ENCODE data around the gene DHPS.

DNA sequence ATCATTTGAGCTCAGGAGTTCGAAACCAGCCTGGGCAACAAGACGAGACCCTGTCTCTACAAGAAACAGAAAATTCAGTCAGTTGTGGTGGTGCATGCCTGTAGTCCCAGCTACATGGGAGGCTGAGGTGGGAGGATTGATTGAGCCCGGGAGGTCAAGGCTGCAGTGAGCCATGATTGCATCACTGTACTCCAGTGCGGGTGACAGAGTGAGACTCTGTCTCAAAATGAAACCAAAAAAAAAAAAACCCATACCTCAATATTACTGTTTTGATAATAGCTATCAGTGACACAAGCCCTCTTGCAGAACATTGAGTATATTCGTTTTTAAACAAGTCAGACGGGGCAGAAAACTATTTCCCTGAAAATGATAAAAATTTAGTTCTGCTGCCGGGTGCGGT lies 54.7 kb downstream of the DHPS start:
- TF ChIP-seq RFX5 (IDR thresholded peaks at IDR 0.05; ENCODE audit: low read depth, low read length) (no peak), RNF2 (conservative IDR thresholded peaks at IDR 0.05; ENCODE audit: low read depth) (no peak), EZH2 (conservative IDR thresholded peaks at IDR 0.05; ENCODE audit: low read depth, low read length) (no peak), ZNF232 (CRISPR knock-in tag; IDR thresholded peaks at IDR 0.05; ENCODE audit: borderline replicate concordance) (no peak), ZNF652 (CRISPR knock-in tag; IDR thresholded peaks at IDR 0.05; ENCODE audit: borderline replicate concordance, low read depth) (no peak), MXI1 (IDR thresholded peaks at IDR 0.05; ENCODE audit: borderline replicate concordance, low read depth, low read length) (no peak), SMARCE1 (IDR thresholded peaks at IDR 0.05; ENCODE audit: borderline replicate concordance) (no peak), ZZZ3 (CRISPR knock-in tag; IDR thresholded peaks at IDR 0.05; ENCODE audit: borderline replicate concordance) (no peak), MTA1 (CRISPR knock-in tag; IDR thresholded peaks at IDR 0.05; ENCODE audit: borderline replicate concordance) (no peak), ZNF224 (CRISPR knock-in tag; IDR thresholded peaks at IDR 0.05) (no peak)
- TF ChIP-seq, protein P1, sequence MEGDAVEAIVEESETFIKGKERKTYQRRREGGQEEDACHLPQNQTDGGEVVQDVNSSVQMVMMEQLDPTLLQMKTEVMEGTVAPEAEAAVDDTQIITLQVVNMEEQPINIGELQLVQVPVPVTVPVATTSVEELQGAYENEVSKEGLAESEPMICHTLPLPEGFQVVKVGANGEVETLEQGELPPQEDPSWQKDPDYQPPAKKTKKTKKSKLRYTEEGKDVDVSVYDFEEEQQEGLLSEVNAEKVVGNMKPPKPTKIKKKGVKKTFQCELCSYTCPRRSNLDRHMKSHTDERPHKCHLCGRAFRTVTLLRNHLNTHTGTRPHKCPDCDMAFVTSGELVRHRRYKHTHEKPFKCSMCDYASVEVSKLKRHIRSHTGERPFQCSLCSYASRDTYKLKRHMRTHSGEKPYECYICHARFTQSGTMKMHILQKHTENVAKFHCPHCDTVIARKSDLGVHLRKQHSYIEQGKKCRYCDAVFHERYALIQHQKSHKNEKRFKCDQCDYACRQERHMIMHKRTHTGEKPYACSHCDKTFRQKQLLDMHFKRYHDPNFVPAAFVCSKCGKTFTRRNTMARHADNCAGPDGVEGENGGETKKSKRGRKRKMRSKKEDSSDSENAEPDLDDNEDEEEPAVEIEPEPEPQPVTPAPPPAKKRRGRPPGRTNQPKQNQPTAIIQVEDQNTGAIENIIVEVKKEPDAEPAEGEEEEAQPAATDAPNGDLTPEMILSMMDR (CRISPR knock-in tag; IDR thresholded peaks at IDR 0.05), result no peak
- TF ChIP-seq, protein P2, sequence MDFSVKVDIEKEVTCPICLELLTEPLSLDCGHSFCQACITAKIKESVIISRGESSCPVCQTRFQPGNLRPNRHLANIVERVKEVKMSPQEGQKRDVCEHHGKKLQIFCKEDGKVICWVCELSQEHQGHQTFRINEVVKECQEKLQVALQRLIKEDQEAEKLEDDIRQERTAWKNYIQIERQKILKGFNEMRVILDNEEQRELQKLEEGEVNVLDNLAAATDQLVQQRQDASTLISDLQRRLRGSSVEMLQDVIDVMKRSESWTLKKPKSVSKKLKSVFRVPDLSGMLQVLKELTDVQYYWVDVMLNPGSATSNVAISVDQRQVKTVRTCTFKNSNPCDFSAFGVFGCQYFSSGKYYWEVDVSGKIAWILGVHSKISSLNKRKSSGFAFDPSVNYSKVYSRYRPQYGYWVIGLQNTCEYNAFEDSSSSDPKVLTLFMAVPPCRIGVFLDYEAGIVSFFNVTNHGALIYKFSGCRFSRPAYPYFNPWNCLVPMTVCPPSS (IDR thresholded peaks at IDR 0.05), result no peak
